Measurements from ENCODE around the gene SPAG9. TPM values are rescaled to one million over a fixed set of nuclear protein-coding genes. Genes with fewer than 3 reads are reported as not detected.
A peak's percentile ranks its signal among the peaks of the same experiment; 100 is the strongest.

The SPAG9 gene
- total RNA-seq, 1 donor from 2014 or later: 36.5 TPM

DNA sequence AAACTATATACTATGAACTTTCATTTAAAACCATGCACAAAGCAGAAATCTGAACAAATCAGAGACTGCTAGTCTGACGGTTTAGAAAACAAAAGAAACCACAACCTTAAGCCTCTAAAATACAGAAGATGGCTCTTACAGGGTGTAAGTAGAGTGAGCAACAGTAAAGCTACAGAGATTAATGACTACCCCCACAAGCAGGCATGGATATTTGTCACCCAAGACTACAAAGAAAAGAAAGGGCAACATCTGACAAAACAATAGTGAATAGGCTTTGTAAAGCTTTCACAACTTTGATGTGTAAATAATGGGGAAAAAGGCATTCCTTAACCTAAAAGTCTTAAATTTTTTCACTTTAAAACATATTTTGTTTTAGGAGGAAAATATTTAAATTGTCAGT is 75.0 kb downstream of the SPAG9 start:
- no peak for ATAC-seq
- DNase-seq (ENCODE audit: low spot score): no peak

DNA sequence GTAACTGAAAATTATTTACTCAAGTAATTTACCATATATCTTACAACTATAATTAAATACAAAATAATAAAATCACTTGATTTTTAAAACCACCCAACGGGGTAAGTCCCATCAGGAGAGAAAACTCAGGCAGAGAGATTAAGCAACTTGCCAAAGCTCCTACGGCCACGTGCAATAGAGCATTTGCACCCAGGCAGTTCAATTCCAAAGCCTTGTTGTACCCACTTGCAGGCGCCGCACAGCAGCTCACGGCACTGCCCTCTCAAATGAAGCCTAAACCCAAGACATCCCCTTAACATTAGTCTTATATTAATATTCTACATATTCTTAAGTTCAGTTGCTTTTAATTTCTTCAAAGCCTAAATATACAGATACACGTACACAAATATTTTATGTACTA is 75.7 kb downstream of the SPAG9 start:
- ATAC-seq (no peak), DNase-seq (ENCODE audit: low spot score) (no peak)

DNA sequence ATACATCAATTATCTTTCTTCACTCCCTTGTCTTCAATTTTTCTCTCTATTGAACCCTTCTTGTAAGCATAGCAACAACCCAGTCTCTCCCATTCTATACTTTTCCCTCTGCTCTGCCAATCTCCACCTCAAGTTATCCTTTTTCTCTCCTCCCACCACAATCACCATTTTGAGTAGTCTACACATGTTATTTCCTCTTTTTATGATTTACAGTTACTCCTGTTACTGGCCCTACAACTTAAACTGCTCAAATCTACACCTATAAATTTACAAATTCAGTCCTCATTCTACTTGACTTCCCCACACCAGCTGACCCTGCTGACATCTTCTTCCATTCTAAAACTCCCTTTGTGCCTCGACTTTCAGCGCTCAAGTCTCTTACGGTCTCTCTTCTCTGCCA is 84.6 kb downstream of the SPAG9 start:
- DNase-seq (ENCODE audit: low spot score) (no peak), ATAC-seq (no peak)

DNA sequence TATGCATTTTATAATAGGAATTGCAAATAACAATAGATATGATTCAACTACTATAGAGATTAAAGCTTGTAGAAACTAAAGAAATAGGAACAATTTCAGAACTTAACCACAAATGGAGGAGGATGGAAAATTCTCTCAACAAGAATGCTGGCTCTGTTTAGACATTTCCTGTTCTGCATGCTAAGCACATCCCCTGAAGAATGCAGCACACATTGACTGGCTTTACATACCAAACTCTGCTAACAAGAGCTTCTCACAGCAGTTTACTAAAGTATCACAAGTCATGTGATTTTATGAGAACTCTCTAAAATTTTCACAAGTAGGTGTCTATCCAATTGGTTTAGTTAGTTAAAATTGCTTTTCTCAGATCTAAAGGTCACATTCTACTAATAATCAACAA is 85.2 kb downstream of the SPAG9 start:
- DNase-seq (ENCODE audit: low spot score) (no peak), ATAC-seq (no peak)

DNA sequence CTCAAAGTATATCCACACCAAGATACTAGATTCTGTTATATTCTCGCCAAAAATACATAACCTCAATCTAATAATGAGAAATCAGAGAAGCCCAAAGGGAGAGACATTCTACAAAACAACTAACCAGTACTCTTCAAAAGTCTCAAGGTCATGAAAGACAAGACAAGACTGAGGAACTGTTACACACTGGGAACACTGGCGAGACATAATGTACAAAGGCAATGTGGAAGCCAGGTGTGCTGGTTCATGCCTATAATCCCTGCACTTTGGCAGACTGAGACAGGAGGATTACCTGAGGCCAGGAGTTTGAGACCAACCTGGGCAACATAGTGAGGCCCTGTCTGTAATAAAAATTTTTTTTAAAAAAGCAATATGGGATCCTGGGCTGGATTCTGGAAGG is 85.9 kb downstream of the SPAG9 start:
- ATAC-seq (no peak), DNase-seq (ENCODE audit: low spot score) (no peak)

DNA sequence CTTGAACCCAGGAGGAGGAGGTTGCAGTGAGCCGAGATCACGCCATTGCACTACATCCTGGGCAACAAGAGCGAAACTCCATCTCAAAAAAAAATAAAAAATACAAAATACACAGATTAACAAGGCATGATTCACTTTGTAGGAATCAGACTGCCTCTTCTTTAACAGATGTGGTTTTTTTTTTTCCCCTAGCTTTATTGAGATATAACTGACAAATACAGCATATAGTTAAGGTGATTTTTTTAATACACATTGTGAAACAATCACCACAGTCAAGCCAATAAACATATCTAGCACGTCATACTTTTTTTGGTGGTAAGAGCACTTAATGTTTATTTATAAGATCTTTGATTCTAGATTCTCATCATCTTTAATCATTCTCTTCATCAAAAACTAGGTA is 87.8 kb downstream of the SPAG9 start:
- DNase-seq (ENCODE audit: low spot score): no peak
- no peak for ATAC-seq

DNA sequence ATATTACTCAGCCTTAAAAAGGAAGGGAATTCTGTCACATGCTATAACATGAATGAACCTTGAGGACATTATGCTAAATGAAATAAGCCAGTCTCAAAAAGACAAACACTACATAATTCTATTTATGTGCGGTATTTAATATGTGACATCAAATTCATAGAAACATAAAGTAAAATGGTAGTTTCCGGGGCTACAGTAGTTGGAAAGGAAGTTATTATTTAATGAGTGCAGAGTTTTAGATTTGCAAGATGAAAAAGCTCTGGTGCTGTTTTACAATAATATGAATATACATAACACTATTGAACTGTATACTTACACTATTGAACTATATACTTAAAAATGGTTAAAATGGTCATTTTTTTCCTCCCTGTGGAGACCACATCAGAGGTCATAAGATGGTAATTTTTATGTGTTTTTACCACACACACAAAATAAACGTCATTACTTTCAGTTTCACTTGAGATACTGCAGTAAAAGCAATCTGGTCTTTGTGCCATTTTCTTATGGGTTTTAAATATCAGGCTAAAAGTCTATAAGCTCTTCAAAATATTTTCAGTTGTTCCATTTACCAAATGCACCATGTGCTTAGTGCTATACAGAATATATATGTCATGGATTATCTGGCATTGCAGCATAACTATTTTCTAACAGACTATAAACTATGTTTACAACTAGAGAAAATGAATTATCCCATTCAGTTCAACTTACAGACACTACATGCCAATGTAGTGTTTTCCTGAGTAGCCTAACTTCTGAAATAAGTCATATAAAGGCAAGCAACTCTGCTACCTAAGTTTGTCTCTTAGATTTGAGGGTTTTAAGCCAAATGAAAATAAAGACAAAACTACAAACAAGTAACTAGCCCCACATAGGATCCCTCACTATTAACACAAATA is 90.9 kb downstream of the SPAG9 start:
- DNase-seq (ENCODE audit: low spot score): no peak
- ATAC-seq: peak; percentile 50

DNA sequence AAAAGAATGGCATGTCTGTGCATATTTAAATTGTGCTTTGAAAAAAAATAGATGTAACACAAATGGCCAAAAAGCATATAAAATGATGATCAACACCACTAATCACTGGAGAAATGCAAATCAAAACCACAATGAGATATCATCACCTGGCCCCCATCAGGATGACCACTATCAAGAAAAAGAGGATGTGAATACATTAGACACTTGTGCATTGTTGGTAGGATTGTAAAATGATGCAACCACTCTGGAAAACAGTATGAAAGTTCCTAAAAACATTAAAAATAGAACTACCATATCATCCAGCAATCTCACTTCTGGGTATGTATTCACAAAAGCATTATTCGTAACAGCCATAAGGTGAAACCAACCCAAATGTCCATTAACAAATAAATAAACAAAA is 91.5 kb downstream of the SPAG9 start:
- ATAC-seq (no peak), DNase-seq (ENCODE audit: low spot score) (no peak)

DNA sequence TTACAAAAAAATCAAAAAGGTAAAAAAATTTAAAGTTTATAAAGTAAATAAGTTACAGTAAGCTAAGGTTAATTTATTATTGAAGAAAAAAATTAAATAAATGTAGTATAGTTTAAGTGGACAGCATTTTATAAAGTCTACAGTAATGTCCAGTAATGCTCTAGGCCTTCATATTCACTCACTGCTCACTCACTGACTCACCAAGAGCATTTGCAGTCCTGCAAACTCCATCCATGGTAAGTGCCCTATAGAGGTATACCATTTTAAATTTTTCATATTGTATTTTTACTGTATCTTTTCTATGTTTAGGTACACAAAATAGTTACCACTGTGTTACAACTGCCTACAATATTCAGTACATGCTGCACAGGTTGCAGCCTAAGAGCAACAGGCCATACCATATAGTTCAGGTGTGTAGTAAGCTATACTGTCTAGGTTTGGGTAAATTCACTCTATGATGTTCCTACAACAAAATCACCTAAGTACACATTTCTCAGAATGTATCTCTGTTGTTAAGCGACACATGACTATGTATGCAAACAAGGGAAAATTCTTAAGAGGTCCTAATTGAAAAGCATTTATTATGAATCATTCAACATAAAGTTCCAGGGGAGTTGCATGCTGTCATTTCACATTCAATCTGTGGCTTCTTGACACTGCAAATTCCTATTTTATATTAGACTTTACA is 92.3 kb downstream of the SPAG9 start:
- ATAC-seq (no peak), DNase-seq (ENCODE audit: low spot score) (no peak)

DNA sequence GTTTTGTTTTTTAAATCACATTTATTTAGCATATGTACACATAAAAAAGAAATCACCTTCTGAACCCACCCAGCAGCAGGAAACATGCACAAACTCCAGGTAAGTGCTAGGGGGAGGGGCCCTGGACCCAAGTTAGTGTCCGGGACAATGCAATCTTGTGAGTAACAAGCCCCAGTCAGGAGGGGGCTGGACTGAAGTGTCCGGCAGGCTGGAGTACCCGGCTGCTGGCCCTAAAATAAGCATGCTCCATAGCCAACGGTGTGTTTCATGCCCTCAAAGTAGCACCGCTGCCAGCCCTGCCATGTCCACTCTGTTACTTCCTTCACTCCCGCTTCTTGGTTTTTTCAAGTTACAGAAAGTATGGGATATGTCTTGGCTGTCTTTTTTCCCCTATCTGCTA is 102.1 kb downstream of the SPAG9 start:
- ATAC-seq: peak; percentile 25
- DNase-seq (ENCODE audit: low spot score): no peak

DNA sequence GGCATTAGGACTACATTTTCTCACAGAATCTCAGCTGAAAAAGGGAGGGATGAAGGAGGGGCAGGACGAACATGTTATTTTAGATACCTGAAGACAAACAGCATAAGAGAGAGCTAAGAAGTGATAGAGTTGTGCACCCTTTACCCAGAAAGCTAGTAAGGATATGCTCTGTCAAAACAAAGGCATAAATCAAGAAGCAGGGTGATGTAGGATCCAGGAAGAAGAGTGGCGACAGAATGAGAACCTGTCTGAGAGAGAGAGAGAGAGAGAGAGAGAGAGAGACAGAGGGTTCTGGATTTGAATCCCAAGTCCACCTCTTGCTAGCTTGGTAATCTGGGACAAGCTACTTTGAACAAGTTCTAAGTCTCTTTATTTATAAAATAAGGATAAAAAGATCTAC is 103.4 kb downstream of the SPAG9 start:
- ATAC-seq (no peak), DNase-seq (ENCODE audit: low spot score) (no peak)

DNA sequence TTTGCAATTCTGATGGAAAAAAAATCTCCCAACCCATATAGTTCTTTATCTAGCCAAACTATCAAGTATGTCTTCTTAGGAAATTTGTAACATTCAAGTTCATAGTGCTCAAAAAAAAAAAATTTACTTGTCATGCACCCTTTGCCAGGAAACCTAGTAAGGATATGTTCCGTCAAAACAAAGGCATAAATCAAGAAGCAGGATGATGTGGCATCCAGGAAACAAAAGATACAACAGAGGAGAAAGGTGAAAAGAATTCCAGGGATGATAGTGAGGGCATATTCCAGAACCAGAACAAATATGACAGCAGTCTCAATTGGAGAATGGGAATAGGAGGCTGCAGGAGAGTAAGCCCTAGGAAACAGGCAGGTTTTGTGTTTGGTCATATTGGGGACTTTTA is 104.6 kb downstream of the SPAG9 start:
- DNase-seq (ENCODE audit: low spot score) (no peak), ATAC-seq (no peak)

DNA sequence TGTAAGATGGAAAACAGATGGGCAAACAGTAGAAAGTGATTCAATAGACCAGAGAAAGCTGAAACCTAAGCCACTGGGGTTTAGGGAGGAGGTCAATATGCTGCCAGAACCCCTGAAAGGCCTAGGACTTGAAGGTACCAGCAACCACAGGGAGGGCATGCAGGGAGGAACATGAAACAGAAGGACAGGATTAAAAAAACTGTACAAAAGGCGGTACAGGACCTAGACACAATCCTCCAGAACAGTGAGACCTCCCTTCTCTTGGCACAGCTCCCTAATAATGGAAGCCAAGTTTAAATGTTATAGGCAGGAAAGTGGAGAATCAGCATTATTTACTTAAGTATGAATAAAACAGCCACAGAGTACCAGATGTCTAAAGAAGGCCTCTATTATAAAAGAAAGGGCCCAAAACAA is 105.5 kb downstream of the SPAG9 start:
- no peak for DNase-seq (ENCODE audit: low spot score)
- no peak for ATAC-seq

DNA sequence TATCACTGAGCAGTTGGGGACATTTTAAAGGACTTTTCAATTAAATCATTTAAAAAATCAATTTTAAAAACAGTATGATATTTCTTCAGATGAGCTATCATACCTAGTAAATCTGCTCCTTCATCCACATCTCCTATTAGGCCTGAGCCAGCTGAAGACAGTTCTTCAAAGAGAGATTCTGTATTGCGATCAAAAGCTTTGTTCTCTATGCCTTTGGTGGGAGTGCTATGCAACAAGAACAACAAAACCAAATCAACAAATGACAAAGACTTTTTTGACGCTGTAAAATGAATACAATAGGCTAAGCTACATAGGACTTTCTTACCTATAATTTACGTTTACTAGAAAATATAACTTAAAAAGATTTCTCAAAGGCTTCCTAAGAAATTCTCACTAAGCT is 106.5 kb downstream of the SPAG9 start:
- no peak for ATAC-seq
- no peak for DNase-seq (ENCODE audit: low spot score)

DNA sequence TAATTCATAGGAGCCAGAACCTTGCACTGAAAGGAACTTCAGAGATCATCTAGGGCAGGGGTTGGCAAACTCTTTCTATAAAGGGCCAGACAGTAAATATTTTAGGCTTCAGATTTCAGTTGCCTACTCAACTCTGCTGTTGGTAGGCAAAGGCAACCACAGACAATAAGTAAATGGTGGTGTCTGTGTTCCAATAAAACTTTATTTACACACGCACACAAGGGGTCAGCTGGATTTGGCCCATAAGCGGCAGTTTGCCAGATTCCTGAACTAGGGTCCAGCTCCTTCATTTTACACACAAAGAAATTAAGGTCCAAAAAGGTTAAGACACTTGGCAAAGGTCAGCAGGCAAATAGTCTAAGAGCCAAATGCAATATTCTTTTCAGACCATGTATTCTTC is 107.3 kb downstream of the SPAG9 start:
- ATAC-seq: no peak

DNA sequence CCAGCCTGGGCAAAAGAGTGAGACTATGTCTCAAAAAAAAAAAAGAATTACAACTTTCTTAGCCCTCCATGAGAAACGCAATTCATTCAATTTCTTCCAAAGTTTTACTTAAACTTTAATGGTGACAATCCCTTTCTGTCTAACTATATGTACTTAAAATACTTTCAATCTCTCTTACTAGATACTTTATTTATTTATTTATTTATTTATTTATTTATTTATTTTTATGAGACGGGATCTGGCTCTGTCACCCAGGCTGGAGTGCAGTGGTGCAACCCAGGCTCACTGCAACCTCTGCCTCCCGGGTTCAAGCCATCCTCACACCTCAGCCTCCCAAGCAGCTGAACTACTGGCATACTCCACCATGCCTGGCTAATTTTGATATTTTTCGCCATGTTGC is 108.1 kb downstream of the SPAG9 start:
- DNase-seq (ENCODE audit: low spot score) (no peak), ATAC-seq (no peak)

More for the DNA sequence above, 107.3 kb downstream of the SPAG9 start:
- DNase-seq (ENCODE audit: low spot score): no peak

DNA sequence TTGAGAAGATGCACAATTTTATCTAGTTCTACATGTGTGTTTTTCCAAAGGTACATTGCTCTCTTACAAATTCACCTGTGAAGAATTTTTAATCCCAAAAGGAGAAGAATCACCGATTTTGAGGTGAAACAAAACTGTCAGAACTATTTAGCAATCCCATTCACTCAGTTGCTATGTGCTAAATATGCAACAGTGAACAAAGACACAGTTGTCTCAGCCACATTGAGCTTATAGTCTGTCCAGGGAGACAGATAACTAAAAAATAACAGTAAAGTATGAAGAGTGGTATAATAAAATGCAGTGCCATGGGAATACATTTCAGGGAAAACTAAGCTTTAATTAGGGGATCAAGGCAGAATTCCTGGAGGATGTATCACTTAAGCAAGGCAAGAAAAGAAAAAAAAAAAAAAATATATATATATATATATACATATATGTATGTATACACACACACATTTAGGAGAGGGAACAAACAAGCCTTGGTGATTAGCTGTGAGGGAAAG is 110.4 kb downstream of the SPAG9 start:
- ATAC-seq (no peak), DNase-seq (ENCODE audit: low spot score) (no peak)

DNA sequence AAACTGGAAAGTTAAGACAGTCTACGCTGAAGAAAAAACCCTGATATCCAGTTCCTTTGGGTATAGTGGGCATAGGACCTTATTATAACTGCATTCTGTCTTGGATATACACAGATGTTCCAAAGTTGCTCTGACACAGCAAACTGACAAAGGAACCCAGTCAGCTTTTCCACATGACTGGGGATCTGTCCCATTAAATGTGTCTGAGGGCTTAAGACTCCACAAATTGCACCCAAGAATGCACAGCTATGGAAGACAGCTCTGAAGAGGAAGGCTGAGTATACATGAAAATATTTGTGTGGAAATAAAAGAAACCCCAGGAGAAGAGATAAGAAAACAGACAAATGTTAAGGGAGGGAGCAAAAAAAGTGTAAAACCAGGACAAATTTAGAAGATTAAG is 114.1 kb downstream of the SPAG9 start:
- ATAC-seq: no peak
- DNase-seq (ENCODE audit: low spot score): no peak

DNA sequence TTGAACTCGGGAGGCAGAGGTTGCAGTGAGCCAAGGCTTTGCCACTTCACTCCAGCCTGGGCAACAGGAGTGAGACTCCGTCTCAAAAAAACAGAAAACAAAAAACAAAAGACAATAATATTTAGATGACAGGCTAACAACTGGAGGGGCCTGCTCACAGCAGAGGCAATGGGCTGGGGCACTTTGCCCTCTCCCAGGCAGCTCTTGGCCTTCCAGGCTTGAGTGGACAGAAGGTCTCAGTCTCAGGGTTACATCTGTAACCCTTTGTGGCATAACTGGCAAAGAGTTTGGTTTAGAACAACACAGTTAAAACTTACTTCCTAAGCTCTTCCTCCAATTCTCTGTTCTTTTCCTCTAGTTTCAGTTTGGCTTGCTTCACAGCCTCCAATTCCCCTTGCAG is 114.9 kb downstream of the SPAG9 start:
- ATAC-seq (peak; percentile 32), DNase-seq (ENCODE audit: low spot score) (no peak)

DNA sequence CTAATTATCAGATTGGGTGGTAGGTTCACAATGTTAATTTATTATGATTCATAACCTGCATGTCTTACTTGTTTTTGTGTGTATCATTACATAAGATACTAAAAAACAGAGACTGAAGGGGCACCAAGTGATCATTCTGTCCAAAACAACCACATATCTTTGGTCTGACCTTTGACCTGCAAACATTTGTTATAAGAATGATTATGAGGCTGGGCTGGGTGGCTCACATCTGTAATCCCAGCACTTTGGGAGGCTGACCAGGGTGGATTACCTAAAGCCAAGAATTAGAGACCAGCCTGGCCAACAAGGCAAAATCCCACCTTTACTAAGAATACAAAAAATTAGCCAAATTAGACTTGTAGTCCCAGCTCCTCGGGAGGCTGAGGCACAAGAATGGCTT is 116.4 kb downstream of the SPAG9 start:
- ATAC-seq (peak; percentile 43), DNase-seq (ENCODE audit: low spot score) (no peak)

DNA sequence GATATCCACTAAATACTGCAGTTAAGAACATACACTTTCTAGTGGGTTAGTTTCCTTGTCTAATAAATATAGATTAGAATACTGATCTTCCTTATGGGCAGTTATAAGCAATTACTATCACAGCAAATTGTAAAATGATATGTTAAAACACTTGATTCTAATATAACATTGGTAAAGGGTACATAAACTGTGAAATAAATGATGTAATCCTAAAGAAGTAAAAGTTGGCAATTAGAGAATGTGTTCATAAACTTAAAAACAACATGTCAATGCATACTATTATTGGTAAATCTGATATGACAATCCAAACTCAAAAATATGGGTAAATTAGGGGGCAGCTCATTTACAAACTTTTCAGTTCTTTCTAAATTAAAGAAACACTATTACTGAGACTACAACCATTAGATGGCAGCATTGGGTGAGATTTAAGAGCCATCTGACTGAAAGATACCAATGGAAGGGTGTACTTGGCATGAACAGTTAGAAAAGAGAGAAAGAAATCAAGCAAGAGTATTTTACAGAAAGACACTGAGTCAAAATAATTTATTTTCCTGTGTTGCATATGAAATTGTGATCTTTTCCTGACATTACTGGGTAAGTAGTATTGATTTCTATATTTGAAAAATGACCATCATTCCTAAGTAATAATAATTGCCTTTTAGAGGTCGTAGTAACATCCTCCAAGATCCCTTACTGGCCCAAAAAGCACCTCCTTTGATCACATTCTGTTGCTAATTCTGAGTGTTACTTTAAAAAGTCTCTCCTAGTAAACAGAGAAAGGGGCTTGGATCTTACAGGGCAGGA is 119.6 kb downstream of the SPAG9 start:
- DNase-seq (ENCODE audit: low spot score) (no peak), ATAC-seq (peak; percentile 89)

Data from left lobe of liver (tissue), 2 donors.